Activated T-helper 1 cell treated with Interleukin-2 at 50 U/mL for 16 hours (primary cell): ENCODE data around the gene FBXO31.
"Not testable (repeated sequence)": the region's sequence is repeated elsewhere in the genome, so short reads cannot be mapped to it uniquely, and the experiment has no call there.

ENCODE experiments used
- DNase-seq: peaks from one replicate; pipeline ENCODE4 v3.0.0-alpha.2; 2020; ENCODE audit warnings: low read depth

FBXO31 gene

DNA sequence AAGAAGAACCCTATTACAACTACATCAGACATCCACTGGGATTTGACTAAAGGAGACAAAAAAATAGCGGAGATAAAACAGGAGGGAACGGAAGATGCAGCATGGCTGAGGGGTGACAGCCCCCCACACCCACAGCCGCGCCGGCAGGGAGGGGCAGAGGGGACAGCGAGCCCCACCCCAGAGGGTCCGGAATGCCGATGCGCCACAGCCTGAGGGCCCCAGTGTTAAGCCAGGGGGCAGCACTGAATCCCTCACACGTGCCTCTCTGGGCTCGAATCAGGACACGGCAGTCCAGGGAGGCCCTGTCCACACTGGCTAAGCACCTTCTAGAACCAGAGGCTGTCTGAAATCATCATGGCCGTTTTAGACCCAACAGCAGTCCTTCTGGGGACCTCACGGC is 27.4 kb upstream of the FBXO31 start:
- DNase-seq: no peak

DNA sequence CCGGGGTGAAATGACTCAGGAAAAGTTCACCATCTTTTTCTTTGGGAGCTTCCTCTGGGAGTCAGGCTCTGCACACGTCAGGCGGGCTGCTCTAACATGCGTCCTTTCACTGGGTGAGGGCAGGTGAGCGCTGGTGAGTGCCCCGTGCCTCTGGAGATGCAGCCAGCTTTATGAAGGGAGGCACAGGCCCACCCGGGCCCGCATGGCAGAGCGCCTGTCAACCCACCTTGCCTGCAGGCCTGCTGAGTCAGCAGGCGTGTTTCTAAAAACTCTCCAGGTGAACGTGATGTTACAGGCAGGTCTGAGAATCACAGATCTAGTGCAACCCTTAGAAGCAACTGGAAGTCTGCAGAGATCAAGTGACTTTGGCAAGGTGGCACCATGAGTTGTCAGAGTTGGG is 27.0 kb upstream of the FBXO31 start:
- no peak for DNase-seq

- no peak for DNase-seq
These were observed 26.2 kb upstream of the FBXO31 start for GRCh38 chr16:87409781-87410180.

- no peak for DNase-seq
These were observed 25.6 kb upstream of the FBXO31 start for GRCh38 chr16:87409153-87409552.

DNA sequence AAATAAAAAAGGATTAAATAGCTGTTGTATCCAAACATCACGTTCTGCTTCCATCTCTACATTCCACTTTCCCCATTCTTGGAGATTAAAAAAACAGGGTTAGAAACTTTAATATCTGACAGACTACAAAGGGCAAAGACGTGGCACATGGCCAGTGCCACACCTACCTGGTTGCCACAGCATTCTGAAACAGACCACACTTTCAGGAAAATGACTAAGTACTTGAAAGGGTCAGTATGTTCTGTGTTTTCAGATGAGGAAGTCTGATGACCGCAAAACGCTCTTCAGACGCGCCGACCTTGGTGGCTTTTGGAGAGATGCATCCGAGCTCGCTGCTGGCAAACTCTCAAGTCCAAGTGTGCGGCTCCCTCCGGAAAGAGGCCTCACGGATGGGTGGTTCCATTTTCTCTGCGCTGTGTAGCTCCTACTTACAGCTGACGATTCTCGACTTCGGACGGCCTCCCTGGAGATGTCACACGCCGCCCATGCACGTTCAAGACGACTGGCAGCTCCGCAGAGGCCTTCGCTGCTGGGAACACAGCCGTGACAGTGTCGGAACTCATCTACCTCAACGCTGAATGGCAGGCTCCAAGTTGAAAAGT is 24.0 kb upstream of the FBXO31 start:
- no peak for DNase-seq

DNA sequence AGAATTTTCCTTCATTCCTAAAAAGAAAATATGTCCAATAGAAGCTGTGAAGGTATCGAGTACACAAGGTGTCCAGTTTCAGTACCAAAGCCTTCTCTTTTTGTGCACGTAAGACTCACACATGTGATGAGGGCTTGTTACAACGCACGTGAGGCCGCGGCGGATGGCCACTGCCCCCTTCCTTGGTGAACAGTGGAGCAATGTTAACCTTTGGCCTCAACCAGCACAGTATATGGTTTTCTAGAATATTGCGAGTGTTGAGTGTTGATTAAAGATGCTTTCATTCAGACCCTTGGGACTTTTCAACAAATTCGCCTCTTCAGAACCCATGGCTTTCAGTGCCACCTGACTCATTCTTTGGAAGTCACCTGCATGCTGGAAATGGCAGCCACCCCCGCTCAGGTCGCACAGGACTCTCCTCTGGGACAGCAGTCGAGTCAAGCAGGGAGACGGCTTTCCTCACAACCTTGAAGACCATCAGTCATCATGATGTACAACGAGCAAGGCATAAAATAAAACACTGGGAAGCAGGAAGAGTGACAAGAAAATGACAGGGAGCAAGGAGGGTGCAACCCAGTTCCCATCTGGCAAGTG is 23.0 kb upstream of the FBXO31 start:
- no peak for DNase-seq

DNA sequence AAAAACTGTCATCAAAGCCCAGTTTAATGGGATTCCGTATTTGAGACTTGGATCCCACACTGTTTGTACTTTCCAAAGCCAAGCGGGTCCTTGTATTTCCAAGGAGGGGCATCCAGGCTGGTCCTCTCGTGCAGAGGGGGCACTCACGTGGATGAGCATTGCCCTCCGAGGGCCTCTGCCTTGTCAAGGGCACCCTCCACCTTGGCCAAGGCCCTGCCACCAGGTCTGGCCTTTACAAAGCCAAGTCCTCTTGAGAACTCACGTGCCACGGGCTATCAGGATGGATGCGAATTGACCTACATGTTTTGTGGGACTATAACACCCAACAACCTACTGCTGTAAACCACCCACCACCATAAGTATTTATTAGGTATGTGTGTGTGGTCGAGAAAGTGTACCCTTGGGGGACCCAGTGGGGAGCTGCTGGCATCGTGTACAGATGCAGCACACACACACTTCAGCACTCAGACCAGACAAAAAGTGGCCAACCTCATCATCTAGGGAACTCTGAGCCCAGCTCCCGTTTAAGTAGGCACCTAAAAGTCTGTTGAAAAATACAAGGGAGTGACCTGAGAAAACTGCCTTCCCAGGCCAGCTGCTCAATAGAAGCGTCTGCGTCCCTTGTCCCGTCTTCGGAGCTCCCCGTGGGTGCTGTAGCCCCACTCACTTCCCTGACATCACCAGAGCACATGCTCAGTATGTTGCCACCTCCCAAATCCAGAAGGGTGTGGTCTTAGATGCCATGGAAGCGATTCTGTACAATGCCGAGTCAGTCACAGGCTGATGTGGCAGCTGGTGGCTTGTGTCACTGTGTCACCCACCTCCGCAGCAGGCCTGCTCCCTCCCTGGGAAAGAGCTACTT is 21.4 kb upstream of the FBXO31 start:
- no peak for DNase-seq

- DNase-seq: no peak
These were observed 11.7 kb upstream of the FBXO31 start for GRCh38 chr16:87395181-87395842.

DNA sequence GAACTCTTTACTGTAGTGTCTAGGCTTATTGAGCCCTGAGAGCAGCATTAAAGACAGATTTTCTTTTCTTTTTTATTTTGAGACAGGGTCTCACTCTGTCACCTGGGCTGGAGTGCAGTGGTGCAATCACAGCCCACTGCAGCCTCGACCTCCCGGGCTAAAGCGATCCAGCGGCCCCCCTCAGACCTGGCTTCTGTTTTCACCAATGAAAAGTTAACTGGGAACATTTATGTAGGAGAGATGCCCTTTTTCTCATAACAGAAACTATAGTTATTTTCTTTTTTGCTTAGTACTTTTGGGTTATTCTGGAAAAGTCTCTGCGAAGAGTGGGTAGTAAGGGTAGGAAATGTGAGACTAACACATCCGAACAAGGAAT is 10.1 kb upstream of the FBXO31 start:
- DNase-seq: no peak

DNA sequence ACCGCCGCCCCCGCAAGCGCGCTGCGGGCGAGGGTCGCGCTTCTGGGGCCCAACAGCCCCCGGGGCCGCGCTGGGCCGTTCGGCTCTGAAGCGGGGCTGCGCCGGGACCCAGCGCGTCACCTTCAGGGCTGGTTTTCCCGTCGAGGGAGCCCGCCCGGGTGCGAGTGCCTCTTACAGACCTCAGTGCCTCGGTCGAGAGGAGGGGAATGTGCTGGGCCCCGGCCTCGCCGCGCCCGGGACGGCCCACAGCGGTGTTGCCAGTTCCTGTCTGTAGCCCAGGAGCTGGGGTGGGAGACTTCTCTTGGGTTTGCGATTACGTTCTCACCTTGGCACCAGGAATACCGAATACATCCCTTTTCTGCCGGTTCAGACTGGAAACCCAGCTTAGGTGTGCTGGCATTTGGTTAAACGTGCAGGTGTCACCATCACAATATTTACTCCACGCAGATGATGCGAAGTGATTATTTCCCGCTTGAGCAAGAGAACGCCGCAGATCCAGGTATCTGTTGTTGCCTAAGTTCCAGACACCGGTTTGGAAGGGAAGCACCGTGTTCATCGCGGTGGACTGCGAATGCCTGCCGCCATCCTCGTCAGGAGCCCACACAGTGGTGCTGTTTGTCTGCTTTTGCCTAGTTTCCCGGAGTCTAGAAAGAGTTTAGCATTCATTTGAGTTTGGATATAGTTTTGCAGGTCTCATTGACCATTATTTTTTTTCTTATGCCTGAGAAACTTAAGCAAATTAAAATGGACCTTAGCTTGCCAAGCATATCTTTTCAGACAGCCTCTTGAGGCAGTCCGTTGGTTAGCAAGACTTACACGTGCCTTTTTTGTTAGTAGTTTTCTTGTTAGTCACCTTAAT is 9.5 kb upstream of the FBXO31 start:
- peak; percentile 20 for DNase-seq

DNA sequence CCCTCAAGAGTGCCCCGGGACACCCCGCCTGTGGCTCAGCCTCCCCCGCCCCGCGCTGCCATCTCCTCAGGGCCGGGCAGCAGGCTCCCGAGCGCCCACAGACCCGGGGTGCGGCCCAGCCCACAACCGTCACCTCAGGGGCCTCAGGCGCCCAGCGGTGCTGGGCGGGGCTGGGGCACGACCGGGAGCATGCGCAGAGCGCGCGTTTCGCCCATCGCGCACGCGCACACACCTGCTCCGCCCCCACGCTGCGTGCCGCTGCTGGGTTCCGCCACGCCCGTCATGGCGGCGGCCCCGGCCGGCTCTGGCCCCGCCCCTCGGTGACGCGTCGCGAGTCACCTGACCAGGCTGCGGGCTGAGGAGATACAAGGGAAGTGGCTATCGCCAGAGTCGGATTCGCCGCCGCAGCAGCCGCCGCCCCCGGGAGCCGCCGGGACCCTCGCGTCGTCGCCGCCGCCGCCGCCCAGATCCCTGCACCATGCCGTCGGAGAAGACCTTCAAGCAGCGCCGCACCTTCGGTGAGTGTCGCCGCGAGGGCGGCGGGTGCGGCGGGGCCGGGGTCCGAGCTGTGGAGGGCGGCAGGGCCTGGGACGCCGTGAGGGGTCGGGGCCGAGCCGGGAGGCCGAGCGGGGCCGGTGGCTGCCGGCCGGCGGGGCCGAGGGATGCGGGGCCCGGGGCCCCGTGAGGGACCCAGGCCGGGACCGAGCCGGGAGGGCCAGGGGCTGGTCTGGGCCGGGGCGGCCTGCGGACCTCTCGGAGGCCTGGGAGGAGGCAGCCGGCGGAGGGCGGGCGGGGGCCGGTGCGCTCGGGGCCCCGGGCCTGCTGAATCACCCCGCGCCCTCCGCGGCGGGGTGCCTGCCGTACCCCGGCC is 8.6 kb upstream of the FBXO31 start, which contains the start of gene MAP1LC3B:
Gene MAP1LC3B, plus strand, starts transcription at position 387 of the 871 bp plus-strand sequence. Its CDS starts 92 bp downstream, at position 479.
- peak; percentile 99 for DNase-seq

GRCh38 chr16:87391324-87391949 is 7.9 kb upstream of the FBXO31 start:
- DNase-seq: no peak

DNA sequence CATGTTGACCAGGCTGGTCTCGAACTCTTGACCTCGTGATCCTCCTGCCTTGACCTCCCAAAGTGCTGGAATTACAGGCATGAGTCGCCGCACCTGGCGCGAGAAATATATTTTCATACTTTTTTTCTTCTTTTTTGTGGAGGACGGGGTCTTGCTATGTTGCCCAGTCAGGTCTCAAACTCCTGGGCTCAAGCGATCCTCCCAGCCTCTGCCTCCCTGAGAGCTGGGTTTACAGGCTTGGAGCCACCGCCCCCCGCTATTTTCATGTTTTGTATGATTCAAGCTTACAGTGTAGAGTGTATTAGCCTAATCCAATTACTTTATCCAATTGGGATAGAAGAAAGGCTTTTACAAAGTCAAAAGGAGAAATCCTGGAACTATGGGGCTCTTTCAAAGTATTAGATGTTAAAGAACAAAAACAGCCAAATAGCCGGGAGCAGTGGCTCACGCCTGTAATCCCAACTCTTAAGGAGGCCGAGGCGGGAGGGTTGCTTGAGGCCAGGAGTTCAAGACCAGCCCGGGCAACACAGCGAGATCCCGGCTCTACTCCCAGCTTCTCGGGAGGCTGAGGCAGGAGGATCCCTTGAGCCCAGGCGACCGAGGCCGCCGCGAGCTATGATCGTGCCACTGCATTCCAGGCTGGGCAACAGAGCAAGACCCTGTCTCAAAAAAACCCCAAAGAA is 7.2 kb upstream of the FBXO31 start:
- DNase-seq: no peak

DNA sequence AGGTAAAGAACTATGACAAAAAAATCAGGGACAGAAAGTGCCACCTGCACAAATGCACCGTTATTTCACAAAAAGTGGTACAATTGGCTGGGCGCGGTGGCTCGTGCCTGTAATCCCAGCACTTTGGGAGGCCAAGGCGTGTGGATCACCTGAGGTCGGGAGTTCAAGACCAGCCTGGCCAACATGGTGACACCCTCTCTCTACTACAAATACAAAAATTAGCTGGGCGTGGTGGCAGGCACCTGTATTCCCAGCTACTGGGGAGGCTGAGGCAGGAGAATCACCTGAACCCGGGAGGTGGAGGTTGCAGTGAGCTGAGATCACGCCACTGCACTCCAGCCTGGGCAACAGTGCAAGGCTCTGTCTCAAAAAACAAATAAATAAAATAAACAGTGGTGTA is 6.3 kb upstream of the FBXO31 start:
- DNase-seq: not testable (repeated sequence)

DNA sequence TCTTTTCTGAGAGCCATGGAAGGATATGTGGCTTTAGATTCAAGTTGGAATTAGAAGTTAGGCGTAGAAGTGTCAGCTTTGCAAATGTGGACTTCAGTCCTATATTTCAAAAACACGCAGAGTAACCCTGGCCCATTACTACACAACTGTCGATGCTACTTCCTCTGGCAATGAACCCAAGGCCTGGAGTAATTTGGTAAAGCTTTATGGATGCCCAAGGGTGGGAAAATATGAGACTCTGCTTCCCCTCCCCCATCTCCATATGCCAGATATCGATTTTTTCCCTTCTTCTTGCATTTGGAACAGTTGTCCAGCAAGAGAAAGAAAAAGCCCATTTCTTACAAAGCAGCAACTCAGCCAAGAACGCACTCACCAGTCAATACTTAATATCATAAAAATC is 5.7 kb upstream of the FBXO31 start:
- no peak for DNase-seq

DNA sequence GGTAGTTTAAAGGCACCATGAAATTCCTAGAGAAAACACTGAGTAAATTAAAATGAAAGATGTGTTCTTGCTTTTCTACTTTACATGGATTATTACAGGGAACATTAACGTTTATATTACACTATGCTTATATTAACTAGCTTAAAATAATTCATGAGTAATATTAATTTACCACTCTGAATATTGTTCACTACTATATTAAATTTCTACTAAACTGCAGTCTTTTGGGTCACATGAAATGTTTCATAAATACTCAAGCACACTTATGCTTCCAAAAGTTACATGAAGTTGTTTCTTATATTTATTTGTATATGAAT is 5.2 kb upstream of the FBXO31 start:
- DNase-seq: no peak

GRCh38 chr16:87387942-87388817 is 4.6 kb upstream of the FBXO31 start:
- peak; percentile 77 for DNase-seq

DNA sequence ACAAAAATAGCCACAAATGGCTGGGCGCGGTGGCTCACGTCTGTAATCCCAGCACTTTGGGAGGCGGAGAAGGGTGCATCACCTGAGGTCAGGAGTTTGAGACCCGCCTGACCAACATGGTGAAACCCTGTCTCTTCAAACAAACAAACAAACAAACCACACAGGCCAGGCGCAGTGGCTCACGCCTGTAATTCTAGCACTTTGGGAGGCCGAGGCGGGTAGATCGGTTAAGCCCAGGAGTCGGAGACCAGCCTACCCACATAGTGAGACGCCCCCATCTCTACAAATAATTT is 1.2 kb upstream of the FBXO31 start:
- not testable (repeated sequence) for DNase-seq
